LHCN-M2 (cell line): ENCODE results near the gene OLFML2B. TPM values are rescaled to one million over a fixed set of nuclear protein-coding genes. Genes with fewer than 3 reads are reported as not detected.

ENCODE experiments used
- DNase-seq: peaks from one replicate; pipeline ENCODE4 v3.0.0-alpha.2; 2012; ENCODE audit warnings: low read depth
- total RNA-seq: library from RNA; depleted of rRNA; stranded (reverse); fragments of >200 nt; gene quantifications from 2 replicates; pipeline ENCODE4 v1.2.3, GENCODE V29; 2014

OLFML2B gene
- total RNA-seq, 1 experiment from 2014 or later = 87.1 TPM

DNA sequence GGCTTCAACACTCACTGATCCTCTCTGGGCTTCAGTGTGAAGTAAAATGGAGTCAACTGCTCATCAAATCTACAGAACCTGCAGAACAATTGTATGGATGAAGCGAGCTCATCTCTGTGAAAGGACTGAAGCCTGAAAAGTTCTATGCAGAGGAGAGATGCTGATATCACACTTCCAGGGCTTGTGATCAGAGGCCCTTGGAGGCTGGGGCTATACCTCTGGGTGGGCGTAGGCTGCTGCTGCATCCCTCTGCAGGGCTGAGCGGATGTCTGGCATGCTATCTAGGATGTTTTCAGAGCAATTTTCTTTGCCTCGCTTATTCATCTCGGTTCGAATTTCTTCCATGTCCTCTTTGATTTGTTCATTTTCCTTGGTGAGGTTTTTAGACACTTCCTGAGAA is 17.6 kb downstream of the OLFML2B start:
- DNase-seq = no peak

DNA sequence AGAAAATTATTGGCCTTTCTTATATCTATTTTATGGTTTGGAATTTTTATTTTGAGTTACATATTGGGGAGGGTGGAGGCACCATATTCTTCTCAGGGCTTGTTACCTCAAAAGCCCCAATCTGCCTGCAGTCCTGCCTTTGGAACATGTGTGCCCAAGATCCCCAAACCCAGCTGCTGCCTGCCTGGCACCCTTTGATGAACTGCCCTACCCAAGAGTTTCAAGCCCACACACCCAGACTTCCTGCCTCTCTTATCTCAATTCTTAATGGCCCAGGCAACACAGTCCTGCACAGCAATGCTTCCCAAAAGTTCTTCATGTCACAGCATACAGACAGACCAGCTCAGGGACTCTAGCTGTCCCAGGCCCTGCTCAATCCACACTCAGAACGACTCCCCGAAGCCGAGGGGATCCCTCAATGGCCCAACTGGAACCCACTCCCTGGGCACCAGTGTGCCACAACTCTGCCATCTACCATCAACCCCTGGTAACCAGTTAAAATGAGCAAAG is 19.2 kb downstream of the OLFML2B start:
- peak; percentile 67 for DNase-seq

DNA sequence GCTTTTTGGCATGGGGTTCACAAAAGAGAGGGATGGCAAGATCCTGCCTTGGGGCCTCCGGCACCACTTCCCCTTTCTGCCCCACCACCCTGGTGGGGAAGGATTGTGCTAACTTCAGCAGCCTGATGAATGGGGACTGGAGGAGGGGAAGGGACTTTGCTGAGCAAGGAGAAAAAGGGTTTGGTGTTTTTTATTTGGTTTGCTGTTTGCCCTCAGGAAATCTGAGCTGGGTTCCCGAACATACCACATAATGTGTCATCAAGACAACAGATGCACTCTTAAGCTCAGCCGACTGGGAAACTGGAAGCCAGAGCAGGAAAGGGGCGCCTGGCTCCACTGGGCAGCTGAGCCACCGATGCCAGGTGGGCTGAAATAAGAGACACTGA is 19.8 kb downstream of the OLFML2B start:
- DNase-seq = peak; percentile 99

DNA sequence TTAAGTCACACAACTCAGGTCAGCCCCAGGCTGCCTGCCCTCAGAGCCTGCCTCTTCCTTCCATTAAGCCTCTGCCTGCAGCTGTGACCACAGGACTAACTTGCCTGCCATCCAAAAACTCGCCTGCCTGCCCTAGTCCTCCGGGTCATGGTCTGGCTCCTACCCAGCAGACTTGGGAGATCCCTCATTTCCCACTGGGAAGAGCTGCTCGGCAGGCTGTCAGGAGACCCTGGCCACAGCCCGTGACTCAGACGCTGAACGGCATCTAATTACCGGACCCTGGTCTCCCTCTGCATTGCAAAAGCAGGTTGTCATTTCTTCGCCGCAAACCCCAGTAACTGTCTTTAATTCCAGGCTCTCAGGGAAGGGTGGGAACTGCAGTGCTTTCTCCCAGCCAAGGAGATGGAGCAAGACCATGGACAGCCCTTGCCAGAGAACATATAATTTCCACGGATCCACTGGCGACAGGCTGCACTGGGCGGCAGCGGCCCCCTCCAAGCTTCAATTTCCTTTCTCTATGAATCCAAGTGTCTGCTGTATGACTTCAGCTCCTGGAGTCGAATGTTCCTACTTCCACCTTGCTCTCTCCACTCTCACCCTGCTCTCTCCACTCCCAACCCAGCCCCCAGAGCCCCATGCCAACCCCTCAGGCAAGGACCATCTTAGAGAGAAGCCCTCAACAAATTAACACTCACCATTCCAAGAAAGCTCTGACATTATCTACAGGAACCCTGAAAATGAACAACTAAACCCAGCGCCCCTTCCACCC is 20.4 kb downstream of the OLFML2B start:
- peak; percentile 100 for DNase-seq

DNA sequence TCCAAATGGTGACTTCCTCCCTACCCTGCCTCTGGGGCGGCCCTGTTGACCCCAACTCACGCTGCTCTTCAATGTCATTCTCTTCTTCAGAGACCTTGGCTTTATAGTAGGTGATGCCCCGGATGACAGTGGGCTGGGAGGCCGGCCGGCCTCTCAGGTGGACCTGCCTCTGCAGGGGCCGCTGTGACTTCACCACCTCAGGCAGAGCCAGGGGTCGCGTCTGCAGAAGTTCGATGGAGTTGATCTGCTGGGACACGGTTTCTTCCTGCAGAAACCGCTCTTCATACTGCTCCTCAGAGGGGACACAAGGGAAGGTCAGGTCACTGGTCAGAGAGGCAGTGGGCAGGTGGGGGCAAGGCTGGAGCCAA is 23.6 kb downstream of the OLFML2B start:
- DNase-seq = no peak

DNA sequence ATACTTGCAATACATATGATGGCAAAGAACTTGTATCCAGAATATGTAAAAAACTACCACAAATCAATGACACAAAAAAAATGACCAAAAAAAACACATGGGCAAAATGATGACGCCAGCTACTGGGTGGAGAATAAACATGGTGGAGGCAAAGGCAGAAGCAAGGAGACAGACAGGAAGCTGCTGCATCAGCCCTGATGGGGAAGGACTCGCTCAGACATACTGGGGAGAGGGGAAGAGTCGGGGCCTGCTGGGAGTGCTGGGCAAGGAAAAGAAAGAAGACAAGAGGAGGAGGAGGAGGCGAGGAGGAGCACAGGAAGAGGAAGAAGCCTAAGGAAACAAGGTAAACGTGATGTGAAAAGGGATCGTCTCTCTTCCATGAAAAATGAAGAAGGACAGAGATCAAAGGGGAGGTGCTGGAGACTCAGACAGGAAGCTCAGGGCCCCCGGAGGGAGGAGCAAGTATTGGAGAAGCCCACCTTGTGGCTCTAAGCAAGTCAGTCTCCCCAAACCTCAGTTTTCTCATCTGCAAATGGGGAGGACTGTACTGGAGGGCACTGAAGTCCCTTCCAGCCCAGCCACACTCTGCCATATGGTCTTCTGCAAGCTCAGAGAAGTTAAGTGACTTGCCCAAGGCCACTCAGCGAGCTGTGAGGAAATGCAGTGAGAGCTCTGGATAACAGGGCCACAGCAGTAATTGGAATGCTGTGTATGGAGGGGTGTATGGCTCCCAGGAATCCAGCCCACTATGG is 24.2 kb downstream of the OLFML2B start:
- no peak for DNase-seq

DNA sequence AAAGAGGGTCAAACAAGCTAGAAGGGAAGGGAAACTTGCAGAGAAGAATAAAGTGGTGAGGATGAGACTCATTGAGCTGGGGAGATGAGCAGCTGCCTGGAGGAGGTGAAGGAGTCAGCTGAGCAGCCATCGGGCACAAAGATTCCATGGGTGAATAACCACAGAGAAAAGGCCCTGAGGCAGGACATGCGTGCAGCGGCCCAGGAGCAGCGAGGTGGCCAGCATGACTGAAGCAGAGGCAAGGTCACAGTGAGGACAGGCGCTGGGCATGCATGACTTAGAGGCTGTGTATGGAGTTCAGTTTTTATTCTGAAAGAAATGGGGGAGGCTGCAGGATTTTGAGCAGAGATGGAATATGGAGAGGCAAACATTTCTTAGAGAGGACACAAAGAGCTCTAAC is 24.9 kb downstream of the OLFML2B start:
- DNase-seq = no peak

DNA sequence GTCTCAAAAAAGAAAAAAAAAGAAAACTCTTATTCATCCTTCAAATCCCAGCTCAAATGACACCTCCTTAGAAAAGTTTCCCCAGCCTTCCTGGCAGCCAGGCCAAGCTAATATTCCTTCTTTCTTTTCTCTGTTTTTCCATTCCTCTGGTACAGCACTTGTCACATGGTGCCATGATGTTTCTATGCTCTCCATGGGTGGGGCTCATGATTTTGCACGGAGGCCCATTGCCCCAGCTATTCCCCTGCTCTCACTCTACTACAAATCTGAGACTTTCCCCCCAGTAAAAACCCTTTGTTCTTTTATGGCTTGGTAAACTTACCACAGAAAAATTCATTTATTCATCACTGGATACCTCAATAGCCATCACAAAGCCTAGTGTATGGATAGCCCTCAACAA is 26.5 kb downstream of the OLFML2B start:
- DNase-seq = no peak

DNA sequence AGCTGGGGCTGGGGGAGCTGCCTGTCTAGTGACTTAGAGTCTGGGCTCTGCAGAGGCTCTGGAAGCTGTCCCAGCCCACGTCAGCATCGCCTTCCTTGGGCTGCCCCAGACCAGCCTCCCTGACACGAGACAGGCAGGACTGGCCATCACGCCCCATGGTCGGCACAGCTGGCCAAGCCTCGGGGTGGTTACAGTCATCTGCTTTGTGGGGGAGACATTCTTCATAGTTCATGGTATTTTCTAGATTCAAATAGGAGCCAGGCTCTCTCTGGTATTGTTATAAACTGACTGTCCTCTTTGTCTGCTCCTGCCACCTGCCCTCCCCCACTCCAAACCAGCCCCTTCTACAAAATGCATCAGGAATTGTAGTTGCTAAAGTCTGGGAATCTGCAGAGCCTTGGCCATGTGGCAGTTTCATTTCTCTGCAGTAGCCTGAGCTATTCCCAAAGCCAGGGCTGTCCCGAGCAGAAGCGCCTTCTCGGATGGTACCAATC is 29.4 kb downstream of the OLFML2B start:
- DNase-seq = peak; percentile 41

DNA sequence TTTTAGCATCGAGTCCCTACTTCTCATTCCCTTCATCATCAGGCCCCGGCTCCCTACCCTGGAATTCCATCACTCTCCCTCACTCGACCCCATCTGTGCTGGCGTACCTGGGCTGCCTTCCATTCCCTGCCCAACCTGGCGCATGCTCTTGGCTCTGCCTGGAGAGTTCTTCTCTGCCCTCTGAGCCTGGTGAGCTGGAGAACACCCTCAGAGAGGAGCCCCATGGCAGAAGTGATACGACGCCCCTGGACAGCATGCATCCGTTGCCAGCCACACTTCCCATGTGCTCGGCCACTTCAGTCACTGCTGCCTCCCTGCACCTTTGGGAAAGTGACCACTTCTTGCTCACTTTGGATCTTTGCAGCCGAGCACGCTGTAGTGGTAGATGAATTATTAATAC is 30.1 kb downstream of the OLFML2B start:
- no peak for DNase-seq

DNA sequence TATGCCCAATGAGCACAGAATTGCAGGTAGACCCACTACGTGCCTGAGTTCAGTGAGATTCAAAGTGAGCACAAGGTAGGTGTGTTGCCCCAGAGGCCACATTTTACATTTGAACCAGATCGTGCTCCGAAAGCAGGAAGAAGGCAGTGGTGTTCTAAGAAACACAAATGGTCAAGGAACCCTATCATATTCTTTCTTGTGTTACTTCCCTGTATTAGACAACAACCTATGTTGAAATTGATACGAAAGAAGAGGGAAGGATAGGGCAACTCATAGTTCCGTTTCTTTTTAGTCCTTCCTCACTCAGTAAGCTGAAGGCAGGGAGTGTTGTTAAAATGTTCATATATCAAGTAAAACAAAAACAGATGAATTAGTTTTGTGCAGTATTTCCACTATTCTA is 33.9 kb downstream of the OLFML2B start:
- no peak for DNase-seq

DNA sequence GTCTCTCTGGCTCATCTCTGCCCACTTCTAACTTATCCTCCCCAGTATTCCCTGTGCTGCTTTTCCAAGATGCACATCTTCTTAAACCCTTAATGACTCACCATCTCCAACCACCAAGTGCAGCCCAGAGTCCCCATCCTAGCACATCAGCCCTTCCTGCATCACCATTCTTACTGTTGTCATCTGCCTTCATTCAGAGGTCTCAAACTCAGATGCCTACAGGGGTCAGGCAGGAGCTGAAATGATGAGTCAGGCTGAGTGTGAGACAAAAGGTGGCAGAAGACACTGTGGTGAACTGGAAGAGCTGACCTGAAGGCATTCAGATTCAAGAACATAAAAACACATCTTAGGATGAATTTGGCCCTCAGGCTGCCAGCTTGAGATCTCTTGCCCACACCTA is 34.6 kb downstream of the OLFML2B start:
- peak; percentile 64 for DNase-seq

DNA sequence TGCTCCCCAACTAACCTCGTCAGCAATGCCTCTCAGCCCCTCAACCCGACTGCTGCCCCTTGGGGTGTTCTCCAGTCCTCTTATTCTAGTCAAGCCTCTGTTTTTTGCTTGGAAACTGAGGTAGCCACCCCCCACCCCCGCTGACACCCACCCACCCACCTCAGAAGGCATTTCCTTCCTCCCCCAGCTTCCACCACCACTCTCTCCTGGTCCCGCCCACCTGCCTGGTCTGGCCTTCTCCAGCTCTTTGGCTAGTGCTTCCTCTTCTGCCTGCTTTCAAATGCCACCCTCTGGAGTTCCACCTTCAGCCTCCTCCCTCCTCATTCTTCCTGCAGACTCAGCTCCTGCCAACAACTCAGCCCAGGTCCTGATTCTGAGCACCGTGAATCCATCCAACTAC is 35.3 kb downstream of the OLFML2B start:
- no peak for DNase-seq

DNA sequence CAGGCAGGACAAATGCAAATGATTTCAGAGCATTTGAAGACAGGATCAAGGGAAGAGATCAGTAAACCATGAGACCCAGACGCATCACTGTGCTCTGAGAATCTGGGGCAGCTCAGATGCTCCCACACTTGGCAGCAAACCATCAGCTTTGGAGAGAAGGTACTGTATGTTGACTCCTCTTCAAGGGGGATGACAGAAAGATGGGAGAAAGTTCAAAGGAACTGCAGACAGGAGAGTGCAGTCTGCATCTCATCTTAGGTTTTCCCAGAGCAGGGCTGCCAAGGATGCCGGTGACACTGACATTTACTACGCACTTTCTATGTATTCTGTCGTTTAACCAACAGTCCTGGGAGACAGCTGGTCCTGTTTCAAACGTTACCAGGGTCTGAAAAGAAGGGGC is 35.8 kb downstream of the OLFML2B start:
- no peak for DNase-seq

DNA sequence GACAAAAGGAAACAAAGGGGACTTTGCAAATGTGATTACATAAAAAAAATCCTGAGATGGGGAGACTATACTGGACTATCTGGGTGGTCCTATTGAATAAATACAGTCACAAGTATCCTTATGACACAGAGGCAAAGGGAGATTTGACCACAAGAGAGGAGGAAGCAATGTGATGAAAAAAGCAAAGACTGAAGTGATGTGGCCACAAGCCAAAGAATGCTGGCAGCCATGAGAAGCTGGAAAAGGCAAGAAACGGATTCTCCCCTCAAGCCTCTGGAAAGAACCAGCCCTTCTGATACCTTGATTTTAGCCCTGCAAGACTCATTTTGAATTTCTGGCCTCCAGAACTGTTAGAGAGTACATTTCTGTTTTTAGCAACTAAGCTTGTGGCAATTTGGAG is 36.4 kb downstream of the OLFML2B start:
- DNase-seq = no peak

DNA sequence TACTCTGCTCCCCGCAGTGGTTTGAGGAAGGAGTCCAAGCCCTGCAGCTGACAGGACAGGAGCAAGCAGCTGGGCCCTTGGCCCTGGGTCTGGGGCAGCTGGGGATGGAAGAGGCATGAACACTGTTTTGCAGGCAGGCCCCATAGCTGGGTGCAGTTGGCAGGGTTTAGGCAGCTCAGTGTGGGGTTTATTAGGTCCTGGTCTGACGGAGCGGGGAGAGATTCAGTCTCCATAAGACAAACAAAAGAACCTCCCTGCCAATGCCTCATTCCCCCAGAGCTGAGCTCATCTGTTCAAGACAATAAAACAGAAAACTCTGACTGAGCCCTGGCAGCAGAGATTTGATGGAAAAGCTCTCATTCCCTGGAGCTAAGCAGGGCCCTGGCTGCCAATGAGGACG is 37.3 kb downstream of the OLFML2B start:
- no peak for DNase-seq

DNA sequence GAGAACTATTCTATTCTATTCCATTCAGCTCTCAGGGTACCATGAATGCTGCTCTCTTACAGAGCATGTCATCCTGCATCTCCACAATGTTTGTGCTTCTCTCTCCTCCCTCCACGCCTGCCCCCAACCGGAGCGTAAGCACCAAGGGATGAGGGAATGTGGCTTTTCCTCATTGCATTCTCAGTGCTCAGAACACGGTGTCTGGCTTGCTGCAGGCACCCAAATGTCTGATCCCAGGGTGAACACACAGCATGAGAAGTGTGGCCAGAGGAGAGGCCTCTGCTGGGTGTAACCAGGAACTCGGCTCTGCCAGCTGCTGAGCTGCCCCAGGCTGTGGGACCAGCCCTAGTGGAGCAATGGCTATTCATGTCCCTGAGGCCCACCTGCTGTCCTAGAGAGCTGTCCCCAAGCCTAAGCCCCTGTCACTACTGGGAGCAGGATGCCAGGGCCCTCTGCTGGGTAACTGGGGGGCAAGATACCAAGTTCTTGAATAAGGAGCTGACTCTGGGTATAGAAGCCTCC is 38.3 kb downstream of the OLFML2B start:
- no peak for DNase-seq

DNA sequence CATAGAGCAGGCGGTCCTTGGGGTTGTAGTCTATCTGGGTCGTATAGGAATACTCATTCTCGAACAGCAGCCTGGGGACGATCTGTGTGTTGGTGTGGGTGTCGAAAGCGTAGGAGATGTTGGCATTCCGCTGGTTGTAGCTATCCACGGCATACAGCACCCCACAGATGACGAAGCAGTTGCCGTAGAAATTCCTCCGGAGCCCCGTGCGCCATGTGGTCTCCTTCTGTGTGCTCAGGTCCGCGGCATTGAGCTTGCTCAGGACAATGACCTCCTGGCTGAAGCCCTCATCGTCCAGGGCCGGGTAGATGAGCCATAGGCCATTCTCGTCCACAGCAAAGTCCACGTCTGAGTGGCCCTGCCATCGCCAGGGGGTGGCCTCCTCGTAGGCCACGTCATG is 39.9 kb downstream of the OLFML2B start:
- no peak for DNase-seq

DNA sequence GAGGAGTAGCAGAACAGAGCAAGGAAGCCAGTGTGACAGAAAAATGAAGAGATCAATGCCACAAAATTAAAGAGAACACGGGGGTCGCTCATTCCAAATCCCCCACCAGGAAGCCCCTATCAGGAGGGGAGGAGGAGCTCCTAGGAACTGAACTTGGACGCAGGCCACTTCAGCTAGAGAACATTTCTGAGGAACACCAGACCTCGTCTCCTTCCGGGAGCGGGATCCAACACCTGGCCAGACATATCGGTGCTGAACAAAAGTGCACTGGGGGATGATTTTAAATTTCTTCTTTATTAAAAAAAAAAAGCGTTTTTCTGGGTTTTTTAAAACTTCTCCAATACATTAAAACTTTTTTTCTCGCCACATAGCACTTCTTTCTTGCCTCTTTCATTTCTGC is 40.8 kb downstream of the OLFML2B start:
- no peak for DNase-seq

DNA sequence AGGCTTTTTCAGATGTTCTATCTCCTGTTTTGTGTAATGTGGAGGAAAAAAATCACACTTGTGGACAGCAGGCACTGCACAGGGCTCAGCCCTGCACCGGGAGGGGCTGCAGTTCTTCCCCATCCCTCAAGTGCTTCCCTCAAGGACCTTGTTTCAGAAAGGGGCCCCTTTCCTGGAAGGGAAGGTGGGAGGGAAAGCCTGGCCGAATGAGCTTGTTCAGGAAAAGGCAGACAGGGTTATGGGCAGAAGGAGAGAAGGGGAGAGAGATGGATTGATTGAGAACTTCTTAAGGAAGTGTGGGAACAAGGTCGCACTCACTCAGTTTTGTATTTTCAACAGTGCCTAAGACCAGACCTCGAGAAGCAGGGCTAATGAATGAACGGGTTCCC is 41.2 kb downstream of the OLFML2B start:
- DNase-seq = no peak

DNA sequence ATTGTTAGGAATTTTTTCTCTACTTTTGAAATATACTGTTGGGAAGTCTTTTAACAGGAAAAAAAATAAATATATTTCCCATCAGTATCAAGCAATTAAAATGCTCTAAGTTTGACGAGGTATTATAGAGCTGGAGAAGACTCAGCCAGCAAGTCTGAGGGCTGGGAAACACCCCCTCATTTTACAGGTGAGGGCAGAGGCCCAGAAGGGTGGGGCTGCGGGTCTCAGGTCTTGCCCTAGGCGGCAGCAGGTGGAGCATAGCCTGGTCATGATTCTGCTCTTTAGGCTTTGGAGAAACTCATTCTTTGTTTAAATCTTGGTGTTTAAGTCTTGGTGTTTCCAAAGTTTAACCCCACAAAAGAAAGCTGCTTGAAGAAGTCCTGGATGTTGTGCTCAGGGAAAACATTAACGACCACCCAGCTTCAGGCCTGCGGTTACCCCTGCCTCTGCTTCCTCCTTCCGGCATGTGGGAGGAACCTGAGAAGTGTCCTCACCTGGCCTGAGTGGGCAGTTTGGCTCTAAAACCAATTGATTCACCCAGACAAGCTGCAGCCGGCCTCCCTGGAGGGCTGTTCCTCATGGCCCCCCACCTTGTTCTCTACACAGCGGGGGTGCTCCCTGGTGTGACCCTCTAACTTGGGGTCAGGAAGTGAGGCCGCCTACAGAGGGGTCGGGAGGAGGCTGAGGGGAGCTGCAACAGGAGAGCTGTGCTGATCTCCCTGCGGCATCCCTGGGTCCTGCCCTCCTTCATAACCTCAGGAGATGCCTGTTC is 41.7 kb downstream of the OLFML2B start:
- DNase-seq = no peak

DNA sequence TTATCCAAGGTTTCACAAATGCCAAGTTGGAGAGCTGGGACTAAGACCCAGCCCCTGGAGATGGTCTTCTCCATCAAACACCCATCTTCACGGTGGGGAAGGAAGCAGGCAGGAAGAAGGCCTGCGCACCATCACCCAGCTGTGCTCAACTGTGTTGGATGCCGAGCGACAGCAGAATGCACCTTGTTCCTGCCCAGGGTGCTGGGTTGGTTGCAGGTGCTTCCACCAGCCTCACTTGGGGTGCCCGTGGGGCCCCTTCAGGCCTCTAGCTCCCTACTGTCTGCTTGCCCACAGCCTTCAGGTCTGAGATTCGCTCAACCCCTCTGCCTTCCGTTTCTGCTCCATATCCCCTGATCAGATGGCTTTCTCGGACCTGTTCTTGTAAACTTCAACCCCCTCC is 42.5 kb downstream of the OLFML2B start:
- DNase-seq = no peak
